GM21390 (cell line): ENCODE measurements around the gene CLINT1.

Experiments
- ATAC-seq: cut with Tn5 transposase; IDR thresholded peaks from one replicate; pipeline ENCODE4 v1.9.1; 2021; ENCODE audit not compliant: unreplicated experiment

CLINT1 gene

DNA sequence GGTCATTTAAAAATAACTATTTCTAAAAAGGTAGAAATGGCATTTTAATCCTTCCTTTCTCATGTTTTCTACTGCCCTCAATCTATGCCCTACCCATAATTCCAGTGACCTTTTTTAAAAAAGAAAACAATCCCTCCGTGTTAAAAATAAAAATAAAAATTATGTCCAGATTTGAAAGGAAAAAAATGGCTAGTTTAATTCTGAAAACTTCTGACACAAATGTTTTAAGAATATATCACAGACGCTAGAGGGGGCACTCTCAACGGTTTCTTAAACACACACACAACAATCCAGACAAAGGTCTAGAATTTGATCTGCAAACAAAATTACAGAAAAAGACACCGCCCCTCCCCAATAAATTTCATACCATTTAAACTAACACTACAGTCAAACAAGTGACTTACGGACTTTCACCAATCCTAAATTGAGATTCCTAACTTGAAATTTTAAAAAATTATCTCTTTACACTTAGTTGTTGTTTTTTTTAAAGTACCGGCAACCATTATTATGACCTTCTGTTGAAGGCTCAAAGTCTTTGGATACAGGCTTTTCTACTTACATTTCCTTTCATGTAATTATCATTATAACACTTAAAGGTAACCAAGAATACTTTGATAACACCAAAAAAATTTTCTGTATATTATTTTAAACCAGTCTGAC, 38.2 kb downstream of the CLINT1 start:
- no peak for ATAC-seq

DNA sequence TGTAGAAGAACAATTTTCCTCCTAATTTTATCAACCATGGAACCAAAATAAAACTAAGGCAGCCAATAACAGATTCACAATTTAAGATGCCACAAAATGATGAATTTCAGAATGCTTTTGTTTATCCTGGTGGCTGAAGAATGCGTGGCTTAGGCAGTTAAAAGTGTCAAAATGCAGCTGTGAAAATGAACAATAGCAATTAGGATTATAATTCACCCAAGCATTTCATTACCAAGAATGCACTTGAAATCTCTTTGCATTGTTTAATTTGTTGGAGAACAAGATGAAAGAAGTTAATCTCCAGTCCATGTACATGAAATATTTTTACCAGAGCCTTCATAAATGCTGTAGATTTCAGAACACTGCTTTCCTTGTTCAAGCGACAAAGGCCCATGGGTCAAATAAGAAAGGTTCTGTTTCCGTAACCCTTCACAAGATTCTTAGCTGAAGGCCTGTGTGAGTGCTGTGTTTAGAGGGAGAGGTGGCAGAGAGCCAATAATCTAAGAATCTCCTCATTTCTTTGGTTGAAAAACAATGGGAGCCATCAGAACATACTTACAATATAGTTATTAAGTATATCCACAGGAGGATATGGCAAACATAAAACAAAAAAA, 39.3 kb downstream of the CLINT1 start:
- no peak for ATAC-seq

DNA sequence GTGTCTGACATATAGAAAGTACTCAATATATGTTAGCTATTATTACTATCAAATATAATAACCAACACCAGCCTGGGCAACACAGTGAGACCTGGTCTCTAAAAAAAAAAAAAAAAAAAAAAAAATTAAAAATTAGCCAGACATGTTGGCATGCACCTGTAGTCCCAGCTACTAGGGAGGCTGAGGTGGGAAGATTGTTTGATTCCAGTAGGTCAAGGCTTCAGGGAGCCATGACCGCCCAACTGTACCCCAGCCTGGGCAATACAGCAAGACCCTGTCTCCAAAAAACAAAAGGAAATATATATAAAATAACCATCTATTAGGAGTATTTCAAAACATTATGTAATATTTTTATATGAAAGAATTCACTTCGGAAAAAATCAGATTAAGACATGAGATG, 40.6 kb downstream of the CLINT1 start:
- no peak for ATAC-seq

DNA sequence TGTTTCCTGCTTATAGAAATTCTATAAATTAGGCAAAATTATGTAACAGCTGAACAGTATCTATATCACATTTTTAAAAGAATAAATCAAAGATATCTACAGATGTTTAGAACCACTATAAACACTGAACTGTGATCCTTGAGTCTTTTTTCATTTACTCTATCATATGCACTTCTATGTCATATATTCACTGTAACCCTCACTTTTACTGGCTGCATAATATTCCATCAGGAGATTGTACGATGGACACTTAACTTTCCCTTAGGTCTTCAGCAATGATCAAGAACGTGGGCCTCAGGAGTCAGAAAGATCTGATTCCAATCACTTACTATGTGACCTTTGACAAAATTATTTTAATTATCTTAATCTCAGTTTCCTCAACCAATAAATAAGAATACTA, 41.0 kb downstream of the CLINT1 start:
- ATAC-seq = no peak

GRCh38 chr5:157817387-157817702, 41.6 kb downstream of the CLINT1 start:
- no peak for ATAC-seq

DNA sequence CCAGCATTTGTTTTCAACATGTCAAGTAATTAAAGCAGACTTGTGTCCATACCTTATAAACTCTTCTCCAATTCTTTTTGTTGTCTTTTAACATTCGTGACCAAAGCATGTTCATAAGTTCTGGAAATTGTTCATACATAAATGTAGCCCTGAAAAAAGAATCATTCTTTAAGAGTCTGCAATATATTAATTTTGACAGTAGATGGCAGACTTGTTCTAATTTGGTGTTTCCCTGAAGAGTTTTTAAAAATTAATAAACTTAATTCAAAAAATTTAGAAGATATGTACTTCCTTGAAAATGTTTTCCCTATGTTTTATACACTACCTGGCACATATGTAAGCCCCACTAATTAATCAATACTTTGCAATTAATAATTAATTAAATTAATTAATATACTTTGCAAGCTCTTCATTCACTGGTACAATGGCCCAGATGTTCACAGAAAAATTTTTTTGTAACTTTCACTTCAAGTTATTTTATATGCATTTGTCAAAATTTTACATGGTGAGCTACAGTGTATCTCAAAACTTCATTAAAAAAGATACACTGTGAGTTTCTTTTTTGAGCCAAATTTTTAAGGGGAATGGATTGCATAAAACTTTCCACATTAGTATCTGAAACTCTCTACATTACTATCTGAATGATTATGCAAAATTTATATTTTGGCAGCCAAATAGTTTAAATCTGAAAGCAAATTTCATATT, 42.1 kb downstream of the CLINT1 start:
- no peak for ATAC-seq

DNA sequence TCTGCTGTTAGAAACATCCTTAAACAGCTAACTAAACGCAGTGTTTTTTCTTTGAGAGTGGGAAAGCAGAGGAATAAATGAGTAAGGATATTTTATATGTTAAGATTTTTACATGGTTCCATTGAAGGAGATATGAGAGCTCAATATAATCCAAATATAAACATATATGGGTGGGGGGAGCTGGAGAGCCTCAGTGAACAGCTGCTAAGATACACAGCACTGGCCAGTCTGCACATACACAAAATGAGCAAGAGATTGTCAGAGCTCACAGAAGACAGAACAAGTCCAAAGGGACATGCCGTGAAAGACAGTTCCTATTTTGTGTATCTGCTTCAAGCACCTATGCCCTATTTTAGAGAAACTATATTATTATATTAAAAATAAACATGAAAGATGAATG, 46.9 kb downstream of the CLINT1 start:
- ATAC-seq = no peak

DNA sequence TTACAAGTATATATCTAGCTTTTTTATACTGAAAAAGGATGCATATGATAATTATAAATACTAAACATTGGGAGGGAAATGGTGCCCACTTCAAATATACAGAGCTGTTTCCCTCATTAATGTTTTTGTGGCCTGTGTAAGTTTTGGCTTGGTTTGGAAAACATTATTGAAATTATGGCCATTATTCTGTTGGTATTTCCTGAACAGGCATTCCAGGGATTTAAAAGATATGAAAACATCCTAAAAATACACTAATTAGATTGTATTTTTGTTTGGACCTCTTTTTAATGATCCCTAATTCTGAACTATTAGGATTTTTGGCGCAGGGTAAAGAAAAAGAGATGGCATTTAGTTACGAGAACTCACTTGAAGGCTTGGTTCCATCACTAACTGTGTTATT, 50.9 kb downstream of the CLINT1 start:
- no peak for ATAC-seq

- ATAC-seq = no peak
Measured at GRCh38 chr5:157802736-157803135, 56.2 kb downstream of the CLINT1 start.

GRCh38 chr5:157800137-157800536, 58.8 kb downstream of the CLINT1 start:
- ATAC-seq = no peak

- ATAC-seq = no peak
Measured at GRCh38 chr5:157799578-157799977, 59.4 kb downstream of the CLINT1 start.

GRCh38 chr5:157793301-157793700, 65.6 kb downstream of the CLINT1 start:
- no peak for ATAC-seq

- no peak for ATAC-seq
Measured at GRCh38 chr5:157785801-157786200, 73.1 kb downstream of the CLINT1 start.

- ATAC-seq = no peak
Measured at GRCh38 chr5:157779221-157779620, 79.7 kb downstream of the CLINT1 start.

DNA sequence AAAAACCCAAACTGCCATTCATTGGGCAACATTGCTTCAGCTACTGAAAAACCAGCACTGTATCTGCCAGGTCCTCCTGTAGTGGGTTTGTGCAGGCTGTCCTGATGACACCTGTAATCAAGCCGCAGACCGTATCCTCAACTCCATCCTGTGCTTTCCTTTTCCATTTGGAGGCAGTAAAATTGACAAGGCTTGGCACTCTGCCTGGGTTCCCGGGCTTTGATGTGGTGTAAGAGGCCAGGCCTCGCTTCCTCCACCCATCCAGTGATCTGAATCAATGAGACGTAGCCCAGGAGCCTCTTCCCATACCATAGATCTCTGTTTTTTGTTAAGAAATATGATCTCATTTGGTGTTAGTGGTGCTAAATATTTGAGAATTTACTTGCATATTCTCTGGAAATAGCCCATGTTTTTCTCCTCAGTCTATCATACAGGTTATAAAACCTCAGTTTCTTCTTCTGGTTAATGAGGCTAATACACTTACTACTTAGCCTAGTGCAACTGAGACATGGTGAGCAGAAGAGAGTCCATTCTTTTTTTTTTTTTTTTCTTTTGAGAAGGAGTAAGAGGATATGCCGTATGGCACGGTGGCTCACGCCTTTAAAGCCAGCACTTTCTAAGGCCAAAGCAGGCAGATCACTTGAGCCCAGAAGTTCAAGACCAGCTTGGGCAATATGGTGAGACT, 80.7 kb downstream of the CLINT1 start:
- no peak for ATAC-seq

- no peak for ATAC-seq
Measured at GRCh38 chr5:157772127-157772526, 86.8 kb downstream of the CLINT1 start.

DNA sequence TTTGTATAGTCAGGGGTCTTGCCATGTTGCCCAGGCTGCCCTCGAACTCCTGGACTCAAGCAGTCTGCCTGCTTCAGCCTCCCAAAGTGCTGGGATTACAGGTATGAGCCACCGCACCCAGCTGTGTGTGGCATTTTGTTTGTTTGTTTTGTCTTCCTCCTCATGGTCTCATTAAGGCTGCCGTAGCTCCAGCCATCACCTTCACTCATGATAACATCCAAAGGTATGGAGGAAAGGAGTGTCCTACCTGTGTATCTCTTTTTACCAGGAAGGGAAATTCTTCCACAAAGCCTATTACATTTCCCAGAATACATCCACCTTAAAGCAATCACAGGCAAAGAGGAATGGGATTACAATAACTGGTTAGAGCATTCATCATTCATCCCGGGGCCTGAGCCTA, 88.3 kb downstream of the CLINT1 start:
- ATAC-seq = no peak

DNA sequence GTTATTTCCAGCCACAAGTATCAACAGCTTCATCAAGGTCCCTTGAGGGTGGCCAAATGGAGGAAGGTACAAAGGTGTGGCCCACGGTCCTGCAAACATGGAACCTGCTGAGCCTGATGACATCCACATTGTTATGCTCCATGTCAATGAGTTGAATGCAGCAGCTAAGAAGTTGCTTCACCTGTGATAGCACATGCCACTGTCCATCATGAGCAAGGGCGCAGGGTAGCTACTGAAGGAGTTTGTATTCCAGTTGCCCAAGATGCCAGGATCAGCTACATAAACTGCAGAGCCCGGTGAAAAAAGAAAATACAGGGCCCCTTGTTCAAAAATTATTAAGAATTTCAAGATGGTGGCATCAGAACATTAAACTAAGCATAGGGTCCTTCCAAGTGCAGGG, 91.3 kb downstream of the CLINT1 start:
- ATAC-seq = no peak

DNA sequence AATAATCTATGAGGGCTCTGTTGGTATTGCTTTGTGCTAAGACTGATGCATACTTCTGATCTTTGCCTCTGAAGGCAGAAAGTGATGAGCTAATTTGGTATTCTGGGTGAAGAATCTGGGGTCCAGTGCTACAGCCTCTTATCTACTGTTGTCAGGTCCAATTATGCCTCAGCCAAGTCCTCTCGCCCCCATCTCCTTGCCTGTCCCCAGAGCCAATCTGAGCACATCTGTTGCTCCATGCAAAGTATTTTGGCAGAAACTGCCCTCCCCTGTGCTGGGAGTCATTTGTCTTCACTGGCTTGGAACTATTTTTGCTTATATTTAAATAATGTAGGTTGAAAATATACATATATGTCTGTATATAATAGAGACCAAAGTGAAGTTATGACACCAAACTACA, 92.0 kb downstream of the CLINT1 start:
- no peak for ATAC-seq

GRCh38 chr5:157766442-157766841, 92.5 kb downstream of the CLINT1 start:
- no peak for ATAC-seq

DNA sequence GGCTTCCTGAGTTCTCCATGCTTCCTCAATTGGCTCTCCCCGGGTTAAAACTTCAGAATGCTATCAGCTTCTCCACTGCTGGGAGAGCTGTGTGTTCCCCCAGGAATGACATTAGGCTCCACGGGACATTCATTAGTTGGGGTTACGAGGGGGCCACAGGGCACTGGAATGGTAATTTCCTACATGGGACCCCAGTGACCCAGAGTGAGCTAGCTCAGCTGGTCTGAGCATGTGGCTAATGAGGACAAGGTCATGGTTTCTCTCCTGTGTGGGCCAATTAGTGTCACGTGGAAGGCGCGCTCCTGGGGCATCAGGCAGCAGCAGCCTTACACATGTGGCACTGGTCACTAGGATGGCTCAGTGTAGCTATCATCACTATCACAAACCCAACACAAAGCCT, 94.4 kb downstream of the CLINT1 start:
- no peak for ATAC-seq
